A673 (cell line): Measurements from ENCODE around the gene ARHGAP26.

Source experiments
- CTCF ChIP-seq: fragments of 300-800, 200-600 bp; sonication (generic); conservative IDR thresholded peaks from 2 replicates; pipeline ENCODE4 v1.5.1; 2017; ENCODE audit warnings: low read depth, mild to moderate bottlenecking, antibody characterized with exemption, low read length, moderate library complexity, mixed read lengths
- EZH2 ChIP-seq: fragments of 200-600 bp; sonication (generic); IDR thresholded peaks from 2 replicates; pipeline ENCODE4 v1.6.1; 2017; ENCODE audit warnings: borderline replicate concordance, low read depth, mild to moderate bottlenecking, mixed read lengths, antibody characterized with exemption, low read length; ENCODE audit not compliant: poor library complexity, severe bottlenecking

- TF ChIP-seq CTCF (no peak), EZH2 (no peak)
These were observed 315.2 kb downstream of the ARHGAP26 start for GRCh38 chr5:143085319-143085917.
